MV-4-11 (cell line): Measurements from ENCODE around the gene DNAJC8.

Experiments used
- DNase-seq: peaks from one replicate; lab custom pipeline; 2025; lab: John Stamatoyannopoulos, UW

The DNAJC8 gene

DNA sequence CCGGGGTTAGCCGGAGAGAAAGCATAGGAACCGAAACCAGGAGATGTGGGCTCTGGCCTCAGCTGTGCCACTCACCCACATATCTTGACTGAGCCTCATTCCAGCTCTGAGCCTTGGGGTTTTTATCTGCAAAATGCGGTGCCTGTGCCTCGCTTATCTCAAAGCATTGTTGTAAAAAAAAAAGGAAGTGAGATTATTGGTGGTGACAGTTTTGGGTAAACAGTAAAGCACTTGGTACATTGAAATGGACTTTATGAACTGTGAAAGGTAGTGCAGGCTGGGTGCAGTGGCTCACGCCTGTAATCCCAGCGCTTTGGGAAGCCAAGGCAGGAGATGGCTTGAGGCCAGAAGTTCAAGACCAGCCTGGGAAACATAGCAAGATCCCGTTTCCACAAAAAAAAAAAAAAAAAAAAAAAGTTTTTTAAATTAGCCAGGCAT, 60.1 kb downstream of the DNAJC8 start:
- peak; percentile 100 for DNase-seq

DNA sequence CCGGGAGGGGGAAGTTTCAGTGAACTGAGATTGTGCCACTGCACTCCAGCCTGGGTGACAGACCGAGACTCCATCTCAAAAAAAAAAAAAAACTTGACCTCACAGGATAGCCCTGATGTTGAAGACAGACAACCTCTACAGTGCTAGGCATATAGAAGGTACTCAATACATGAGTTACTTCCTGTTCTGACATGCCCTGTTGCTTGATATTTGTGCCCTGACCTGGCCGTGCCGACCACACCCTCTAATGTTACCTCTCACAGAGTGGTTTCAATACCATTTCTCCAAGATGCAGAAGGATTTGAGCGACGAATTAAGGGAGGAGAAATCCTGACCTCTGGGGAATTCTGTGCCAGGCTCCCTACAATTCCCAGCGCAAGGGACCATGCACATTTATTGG, 61.6 kb downstream of the DNAJC8 start:
- no peak for DNase-seq

GRCh38 chr1:28170001-28170596, 62.7 kb downstream of the DNAJC8 start:
- DNase-seq, result no peak

- DNase-seq, result no peak
Observed at GRCh38 chr1:28163496-28164161, 69.2 kb downstream of the DNAJC8 start.

- DNase-seq, result no peak
Observed at GRCh38 chr1:28162151-28162550, 70.7 kb downstream of the DNAJC8 start.

DNA sequence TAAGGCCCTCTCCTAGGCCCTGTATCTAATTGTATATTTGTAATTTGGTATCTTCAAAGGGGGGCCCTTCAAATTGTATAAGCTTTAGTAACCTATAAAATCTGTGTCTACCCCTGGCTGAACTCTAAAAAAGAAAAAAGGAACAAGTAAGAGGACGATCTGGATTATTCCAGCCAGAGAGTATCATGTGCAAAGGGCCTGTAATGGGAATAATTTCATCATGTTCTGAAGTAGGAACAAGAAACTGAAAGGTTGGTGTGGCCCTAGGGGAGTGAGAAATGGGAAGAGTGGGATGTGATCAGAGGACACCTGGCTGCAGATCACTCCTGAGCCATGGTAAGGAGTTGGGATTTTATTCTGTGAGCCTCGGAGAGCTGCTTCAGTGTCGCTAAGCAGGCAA, 71.1 kb downstream of the DNAJC8 start:
- DNase-seq, result peak; percentile 34

- no peak for DNase-seq
Observed at GRCh38 chr1:28160782-28161266, 72.0 kb downstream of the DNAJC8 start.

GRCh38 chr1:28159680-28160079, 73.1 kb downstream of the DNAJC8 start:
- peak; percentile 79 for DNase-seq

DNA sequence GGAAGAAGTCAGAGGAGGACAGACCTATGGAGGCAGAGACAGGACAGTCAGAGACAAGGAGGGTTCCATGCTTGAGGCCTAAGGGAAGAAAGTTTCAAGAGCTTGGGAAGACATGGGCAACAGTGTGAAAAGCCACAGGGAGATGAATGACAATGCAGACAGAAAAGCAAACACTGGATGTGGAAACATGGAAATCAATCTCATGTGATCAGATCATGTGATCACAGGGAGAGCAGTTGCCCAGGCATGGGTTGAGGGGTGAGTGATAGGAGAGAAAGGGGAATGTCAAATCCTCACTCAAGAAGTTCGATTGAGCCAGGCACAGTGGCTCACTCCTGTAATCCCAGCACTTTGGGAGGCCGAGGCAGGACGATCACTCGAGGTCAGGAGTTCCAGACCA, 73.6 kb downstream of the DNAJC8 start:
- DNase-seq, result no peak

DNA sequence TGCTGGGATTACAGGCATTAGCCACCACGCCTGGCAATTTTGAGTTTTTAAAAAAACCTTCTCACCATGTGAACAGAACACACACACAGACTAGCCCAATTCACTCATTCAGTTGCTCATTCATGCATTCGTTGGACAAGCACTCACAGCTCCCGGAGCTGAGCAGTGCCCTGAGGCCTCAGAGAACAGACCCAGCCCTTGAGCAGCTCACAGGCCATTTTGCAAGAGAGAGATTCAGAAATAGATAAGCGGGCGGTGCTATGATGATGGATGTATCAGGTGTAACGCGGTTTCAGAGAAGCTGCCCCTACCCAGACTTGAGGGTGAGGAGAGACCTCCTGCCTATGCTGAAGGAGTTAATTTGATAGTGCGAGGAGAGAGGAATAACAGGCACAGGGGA, 74.9 kb downstream of the DNAJC8 start:
- no peak for DNase-seq

GRCh38 chr1:28156821-28157220, 76.0 kb downstream of the DNAJC8 start:
- DNase-seq, result peak; percentile 75

DNA sequence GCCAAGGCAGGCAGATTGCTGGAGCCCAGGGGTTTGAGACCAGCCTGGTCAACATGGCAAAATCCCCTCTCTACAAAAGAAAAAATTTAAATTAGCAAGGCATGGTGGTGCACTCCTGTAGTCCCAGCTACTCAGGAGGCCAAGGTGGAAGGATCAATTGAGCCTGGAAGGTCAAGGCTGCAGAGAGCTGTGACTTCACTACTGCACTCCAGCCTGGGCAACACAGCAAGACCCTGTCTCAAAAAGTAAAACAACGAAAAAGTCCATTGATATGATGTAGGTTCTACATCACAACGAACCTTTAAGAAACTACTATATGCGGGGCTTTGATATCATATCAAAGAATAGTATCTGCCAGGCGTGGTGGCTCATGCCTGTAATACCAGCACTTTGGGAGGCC, 77.2 kb downstream of the DNAJC8 start:
- no peak for DNase-seq

DNA sequence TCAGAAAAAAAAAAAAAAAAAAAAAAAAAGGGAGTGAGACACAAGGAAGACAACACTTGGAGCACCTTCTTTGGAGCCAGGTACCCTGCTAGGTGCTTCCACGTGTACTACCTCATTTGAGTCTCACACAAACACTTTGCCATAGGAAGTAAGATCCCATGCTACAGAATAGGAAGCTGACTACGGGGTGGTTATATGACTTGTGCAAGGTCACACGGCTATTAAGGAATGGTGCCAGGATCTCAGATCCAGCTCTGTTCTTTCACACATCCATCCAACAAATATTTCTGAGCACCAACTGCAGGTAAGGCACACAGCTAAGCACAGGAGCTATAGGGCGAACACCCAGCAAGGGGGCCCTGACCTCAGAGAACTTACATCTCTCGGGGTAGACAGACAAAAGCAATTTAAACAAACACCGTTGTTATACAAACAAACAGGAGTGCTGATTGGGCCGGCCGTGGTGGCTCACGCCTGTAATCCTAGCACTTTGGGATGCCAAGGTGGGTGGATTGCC, 78.7 kb downstream of the DNAJC8 start:
- DNase-seq, result no peak
